K562 (cell line): ENCODE measurements around the gene FASTKD3. TPM values are rescaled to one million over a fixed set of nuclear protein-coding genes. Genes with fewer than 3 reads are reported as not detected.

Experiments
- ATAC-seq: fragments of 200-7000 bp; cut with Tn5 transposase; 3 replicates; pipeline ENCODE4 v1.9.1; 2020; ENCODE audit warnings: moderate library complexity
- BruUV-seq: library from RNA; stranded (reverse); fragments of 400-500 nt; replicated peaks from 2 replicates; lab custom pipeline; 2021; lab: Mats Ljungman, UMichigan
- CTCF ChIA-PET: fragments of 300-600 bp; formaldehyde crosslinking; extraction: SDS; loops from one replicate; lab custom pipeline; 2021; ENCODE audit warnings: low intra/inter-chr PET ratio; lab: Yijun Ruan, JAX
- POLR2A ChIA-PET: fragments of 300-600, 350-650 bp; sonication (Branson Sonifier 250); formaldehyde crosslinking; extraction: SDS; loops from one replicate; lab custom pipeline; 2021; ENCODE audit warnings: antibody characterized with exemption, inconsistent platforms; lab: Yijun Ruan, JAX
- DNase-seq, 4 experiments: peaks; one replicate each; pipeline versions ENCODE4 v3.0.0 to v3.0.0-alpha.2; 2011 to 2018; ENCODE audit warnings: low spot score in 3 of 4, mixed read lengths in 3 of 4; ENCODE audit errors: extremely low read depth in 1 of 4
- FAIRE-seq: peaks from 2 replicates; lab custom pipeline; 2011; peaks lifted over from hg19 to GRCh38; lab: Jason Lieb, UNC
- H2AFZ ChIP-seq: 2 replicates; pipeline ENCODE4 v1.6.0; 2011; ENCODE audit warnings: low read depth, low read length, control low read depth, inconsistent platforms
- H3K27ac ChIP-seq: fragments of 200-600 bp; 3 replicates; pipeline ENCODE4 v1.8.0; 2011; ENCODE audit warnings: low read depth, mild to moderate bottlenecking, control low read depth, inconsistent platforms, low read length, moderate library complexity, mixed read lengths; ENCODE audit errors: extremely low read depth
- H3K27me3 ChIP-seq, 2 experiments: fragments of 300-600 bp in 1 of 2; 2 replicates in 1 of 2; 3 replicates in 1 of 2; pipeline versions ENCODE4 v1.6.0 to v1.8.0; 2011; ENCODE audit warnings: inconsistent platforms in 2 of 2, low read length in 2 of 2, mild to moderate bottlenecking in 1 of 2, mixed read lengths in 1 of 2, moderate library complexity in 1 of 2; ENCODE audit not compliant: control insufficient read depth in 2 of 2, insufficient read depth in 2 of 2
- H3K36me3 ChIP-seq: fragments of 300-600 bp; 3 replicates; pipeline ENCODE4 v1.8.0; 2011; ENCODE audit warnings: mild to moderate bottlenecking, low read length, inconsistent platforms; ENCODE audit not compliant: control insufficient read depth, insufficient read depth
- H3K4me1 ChIP-seq, 2 experiments: fragments of 200-600 bp in 1 of 2; replicated peaks in 1 of 2; 2 replicates in 1 of 2; 3 replicates in 1 of 2; pipeline versions ENCODE4 v1.5.1 to v1.8.0; 2011; ENCODE audit warnings: inconsistent platforms in 2 of 2, low read length in 2 of 2, mild to moderate bottlenecking in 1 of 2, mixed read lengths in 1 of 2, moderate library complexity in 1 of 2; ENCODE audit not compliant: control insufficient read depth in 2 of 2, insufficient read depth in 2 of 2
- H3K4me2 ChIP-seq: 2 replicates; pipeline ENCODE4 v1.6.1; 2011; ENCODE audit warnings: low read length, control low read depth, inconsistent platforms, mixed read lengths; ENCODE audit not compliant: insufficient read depth
- H3K4me3 ChIP-seq: fragments of 200-600 bp; sonication (generic), shearing (Covaris generic); 2 replicates; pipeline ENCODE4 v1.5.1; 2016; ENCODE audit warnings: control low read depth, inconsistent platforms
- H3K79me2 ChIP-seq: fragments of 200-600 bp; 3 replicates; pipeline ENCODE4 v1.8.0; 2011; ENCODE audit warnings: low read length, inconsistent platforms; ENCODE audit not compliant: control insufficient read depth, insufficient read depth
- H3K9ac ChIP-seq, 2 experiments: 2 replicates each; pipeline versions ENCODE4 v1.6.0 to v1.6.1; 2011; ENCODE audit warnings: low read depth in 2 of 2, low read length in 2 of 2, control low read depth in 1 of 2, inconsistent platforms in 1 of 2, mild to moderate bottlenecking in 1 of 2, mixed read lengths in 1 of 2; ENCODE audit not compliant: insufficient read depth in 1 of 2
- H3K9me1 ChIP-seq: one replicate; pipeline ENCODE4 v1.6.0; 2011; ENCODE audit warnings: inconsistent platforms, mild to moderate bottlenecking, low read length, moderate library complexity; ENCODE audit not compliant: control insufficient read depth, insufficient read depth
- H3K9me3 ChIP-seq: replicated peaks from 2 replicates; pipeline ENCODE4 v1.5.1; 2011; ENCODE audit warnings: low read depth, low read length, inconsistent platforms; ENCODE audit not compliant: control insufficient read depth, insufficient read depth
- H4K20me1 ChIP-seq: replicated peaks from 2 replicates; pipeline ENCODE4 v1.6.1; 2011; ENCODE audit warnings: low read length, inconsistent platforms, mixed read lengths; ENCODE audit not compliant: control insufficient read depth, insufficient read depth
- CBFB ChIP-seq: sonication (generic); formaldehyde crosslinking; IDR thresholded peaks from 2 replicates; pipeline ENCODE4 v1.4.0; 2020; ENCODE audit warnings: mild to moderate bottlenecking, missing genetic modification reagents
- DMBX1 ChIP-seq: fragments of 250-450 bp; sonication (Bioruptor Pico); IDR thresholded peaks from 2 replicates; pipeline ENCODE4 v1.8.0; 2022; ENCODE audit warnings: inconsistent platforms, mild to moderate bottlenecking, moderate library complexity, borderline replicate concordance
- FOXA3 ChIP-seq, 2 experiments: fragments of 450-650 bp in 1 of 2; sonication (generic) in 1 of 2; formaldehyde crosslinking; IDR thresholded peaks in 1 of 2; conservative IDR thresholded peaks in 1 of 2; 2 replicates each; pipeline versions ENCODE4 v1.4.0 to v1.8.0; 2020 to 2022; ENCODE audit warnings: mild to moderate bottlenecking in 2 of 2, missing genetic modification reagents in 1 of 2
- GATAD2B ChIP-seq: fragments of 450-650 bp; IDR thresholded peaks from 2 replicates; pipeline ENCODE4 v1.6.1; 2017; ENCODE audit warnings: mild to moderate bottlenecking, borderline replicate concordance
- NR4A1 ChIP-seq, 2 experiments: fragments of 250-450 bp in 1 of 2; fragments of 450-650 bp in 1 of 2; sonication (Bioruptor Pico) in 1 of 2; IDR thresholded peaks; 2 replicates each; pipeline versions ENCODE4 v1.4.0 to v1.6.1; 2016 to 2020; ENCODE audit warnings: mild to moderate bottlenecking in 2 of 2, missing compliant biosample characterization in 1 of 2, missing genetic modification characterization in 1 of 2, moderate library complexity in 1 of 2
- POLR2G ChIP-seq: fragments of 200-400 bp; formaldehyde crosslinking; IDR thresholded peaks from 2 replicates; pipeline ENCODE4 v1.6.1; 2017; ENCODE audit warnings: low read depth, mild to moderate bottlenecking, antibody characterized with exemption, low read length, moderate library complexity
- PTRF ChIP-seq: fragments of 450-650 bp; IDR thresholded peaks from 2 replicates; pipeline ENCODE4 v1.6.1; 2016; ENCODE audit warnings: mild to moderate bottlenecking, missing genetic modification characterization, missing compliant biosample characterization
- RFX1 ChIP-seq: fragments of 450-650 bp; IDR thresholded peaks from 2 replicates; pipeline ENCODE4 v1.6.1; 2016; ENCODE audit warnings: mild to moderate bottlenecking, moderate library complexity
- RFX5 ChIP-seq: IDR thresholded peaks from 2 replicates; pipeline ENCODE4 v1.6.1; 2011; ENCODE audit warnings: low read depth, mild to moderate bottlenecking, improper control_type of control experiment, low read length
- SIRT6 ChIP-seq: IDR thresholded peaks from one replicate; pipeline ENCODE4 v1.6.1; 2012; ENCODE audit warnings: low read depth, mild to moderate bottlenecking, control low read depth, inconsistent platforms, low read length, moderate library complexity
- SMAD2 ChIP-seq: fragments of 150-350 bp; IDR thresholded peaks from 2 replicates; pipeline ENCODE4 v1.6.1; 2014; ENCODE audit warnings: low read depth, mild to moderate bottlenecking, low read length
- SUPT5H ChIP-seq: fragments of 450-650 bp; IDR thresholded peaks from 2 replicates; pipeline ENCODE4 v1.6.1; 2016
- ZNF311 ChIP-seq: fragments of 250-450 bp; sonication (Bioruptor Pico); IDR thresholded peaks from 2 replicates; pipeline ENCODE4 v1.4.0; 2020; ENCODE audit warnings: mild to moderate bottlenecking, moderate library complexity
- ZNF592 ChIP-seq: fragments of 450-650 bp; IDR thresholded peaks from 2 replicates; pipeline ENCODE4 v1.6.1; 2017; ENCODE audit warnings: antibody characterized with exemption, mild to moderate bottlenecking
- ZNF644 ChIP-seq: fragments of 200-800 bp; sonication (Bioruptor generic); IDR thresholded peaks from 2 replicates; pipeline ENCODE4 v1.6.1; 2016; ENCODE audit warnings: low read depth, missing genetic modification characterization, missing compliant biosample characterization
- WGBS: fragments of 100-300 bp; shearing (Covaris generic); methylation state at CpG from one replicate; pipeline ENCODE4 v1.1.6; 2016; ENCODE audit warnings: low coverage, mixed read lengths; ENCODE audit not compliant: insufficient coverage; ENCODE audit errors: missing lambda C conversion rate; 5-methylcytosine and 5-hydroxymethylcytosine counted together
- in situ Hi-C: fragments of 300-500 bp; cut with MboI; formaldehyde crosslinking; loops from 4 replicates; pipeline ENCODE4 v1.15.0; 2018; ENCODE audit warnings: inconsistent platforms, mixed read lengths
- intact Hi-C: fragments of 100-400 bp; cut with micrococcal nuclease; formaldehyde crosslinking; loops from 2 replicates; pipeline ENCODE4 v1.14.2; 2022
- polyA plus RNA-seq, 8 experiments: library from polyadenylated mRNA; depleted of rRNA in 4 of 8; stranded (reverse) in 5 of 8; unstranded in 3 of 8; fragments of >200 nt; fragmentation: Nextera tagmentation in 2 of 8; fragmentation: Illumina TruSeq in 1 of 8; extraction: Ambion mirVana in 2 of 8; extraction: Trizol in 1 of 8; gene quantifications; 2 replicates each; pipeline versions ENCODE4 v1.2.1 to v1.2.3, GENCODE V29; 2011 to 2014; ENCODE audit warnings: inconsistent platforms in 1 of 8, missing spikeins in 1 of 8
- total RNA-seq, 7 experiments: library from RNA; depleted of rRNA in 6 of 7; stranded (reverse); fragments of >200 nt in 6 of 7; fragmentation: Illumina TruSeq in 2 of 7; extraction: Trizol in 2 of 7; gene quantifications; 2 replicates each; pipeline versions ENCODE4 v1.2.1 to v1.2.3, GENCODE V29; 2011 to 2021; ENCODE audit warnings: low replicate concordance in 1 of 7

Gene FASTKD3
- total and polyA plus RNA-seq, 9 of the 15 experiments (the other 6 are each of a cell fraction or from before 2014, with no cell fraction given) = 17.1 to 149 (median 47.5) TPM

DNA sequence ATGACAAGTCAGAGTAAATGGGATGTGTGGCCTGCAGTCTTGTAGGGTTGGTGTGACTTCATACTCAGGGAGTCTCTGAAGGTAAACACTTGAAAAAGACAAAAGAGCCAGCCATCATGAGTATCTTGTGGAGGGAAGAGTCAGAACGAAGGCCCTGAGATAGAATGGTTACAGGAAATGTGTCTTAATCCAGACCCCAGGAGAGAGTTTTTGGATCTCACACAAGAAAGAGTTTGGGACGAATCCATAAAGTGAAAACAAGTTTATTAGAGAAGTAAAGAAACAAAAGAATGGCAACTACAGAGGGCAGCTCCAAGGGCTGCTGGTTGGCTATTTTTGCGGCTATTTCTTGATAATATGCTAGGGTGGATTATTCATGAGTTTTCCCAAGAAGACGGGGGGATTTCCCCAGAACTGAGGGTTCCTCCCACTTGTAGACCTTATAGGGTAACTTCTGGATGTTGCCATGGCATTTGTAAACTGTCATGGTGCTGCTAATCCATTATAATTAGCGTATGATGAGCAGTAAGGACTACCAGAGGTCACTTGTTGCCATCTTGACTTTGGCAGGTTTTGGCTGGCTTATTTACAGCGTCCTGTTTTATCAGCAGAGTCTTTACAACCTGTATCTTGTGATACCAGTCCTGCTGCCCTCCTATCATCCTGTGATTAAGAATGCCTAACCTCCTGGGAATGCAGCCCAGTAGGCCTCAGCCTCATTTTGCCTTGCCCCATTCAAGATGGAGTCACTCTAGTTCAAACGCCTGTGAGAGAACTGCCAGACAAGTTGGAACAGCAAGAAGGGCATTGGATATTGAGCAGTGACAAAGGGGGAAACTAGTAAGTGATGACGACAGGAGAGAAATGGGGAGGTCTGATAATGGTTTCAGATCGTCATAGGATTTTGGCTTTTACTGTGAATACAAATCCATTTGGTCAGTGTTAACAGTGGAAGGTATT, 34.1 kb upstream of the FASTKD3 start:
- intact Hi-C loops (no loop called here), in situ Hi-C loops (no loop called here)
- no peak for FAIRE-seq
- no peak overlapping the region for H3K9ac ChIP-seq
- no peak overlapping the region for H3K27ac ChIP-seq
- no peaks in the 10 kb centered on the region for H4K20me1 ChIP-seq
- H3K27me3 ChIP-seq = no peaks in the 10 kb centered on the region
- peak; percentile 36; the same call in 2 of the 3 replicates for ATAC-seq
- no peaks in the 10 kb centered on the region for H3K9me1 ChIP-seq
- H3K79me2 ChIP-seq = no peaks in the 10 kb centered on the region
- no peak for DNase-seq
- H2AFZ ChIP-seq = no peak overlapping the region
- WGBS = 74% methylated on average over 9 of the region's 9 CpGs
- POLR2A ChIA-PET = interaction anchor here (0.6 to 0.7 kb wide), 2 partner anchors 109 to 1505 kb away, joined by 3 read pairs; no protein-coding TSS in a partner anchor
- H3K36me3 ChIP-seq = peaks cover 58% of the 10 kb centered on the region
- H3K4me1 ChIP-seq = no peaks in the 10 kb centered on the region
- no peak overlapping the region for H3K4me3 ChIP-seq
- BruUV-seq = no TSS peak
- no peaks in the 10 kb centered on the region for H3K9me3 ChIP-seq
- CTCF ChIA-PET = no interaction called here
- H3K4me2 ChIP-seq = no peak overlapping the region
- TF ChIP-seq NR4A1 (CRISPR knock-in tag; IDR thresholded peaks at IDR 0.05) (no peak), NR4A1 (tag; IDR thresholded peaks at IDR 0.05) (peak; percentile 78), ZNF311 (CRISPR knock-in tag) (peak; percentile 58; the same call in 1 of the 2 replicates), SMAD2 (no peak), RFX5 (peak; percentile 59; the same call in 1 of the 2 replicates), SIRT6 (no peak), SUPT5H (0 out of 2 replicates have a peak, but pooled peaks have one; percentile 17), POLR2G (0 out of 2 replicates have a peak, but pooled peaks have one; percentile 17), DMBX1 (CRISPR knock-in tag) (0 out of 2 replicates have a peak, but pooled peaks have one; percentile 48), RFX1 (peak; percentile 17; the same call in 1 of the 2 replicates), ZNF592 (peak; percentile 90), FOXA3 (CRISPR knock-in tag; conservative IDR thresholded peaks at IDR 0.05 in 1 of 2, IDR thresholded peaks at IDR 0.05 in 1 of 2) (no peak), PTRF (tag) (0 out of 2 replicates have a peak, but pooled peaks have one; percentile 19), CBFB (CRISPR knock-in tag) (no peak), GATAD2B (no peak), ZNF644 (tag) (no peak)
